HepG2 (cell line): ENCODE measurements around the gene DAAM1. TPM values are rescaled to one million over a fixed set of nuclear protein-coding genes. Genes with fewer than 3 reads are reported as not detected.

Experiments
- ATF2 ChIP-seq: sonication (generic); formaldehyde crosslinking; IDR thresholded peaks from 2 replicates; pipeline ENCODE4 v1.4.0; 2020; ENCODE audit warnings: missing genetic modification reagents
- ATF5 ChIP-seq: sonication (generic); formaldehyde crosslinking; IDR thresholded peaks from 2 replicates; pipeline ENCODE4 v1.4.0; 2020; ENCODE audit warnings: mild to moderate bottlenecking, low read depth, missing genetic modification reagents
- BHLHE40 ChIP-seq: IDR thresholded peaks from 2 replicates; pipeline ENCODE4 v1.6.1; 2011; ENCODE audit warnings: low read length, improper control_type of control experiment
- CERS6 ChIP-seq: sonication (generic); formaldehyde crosslinking; IDR thresholded peaks from 2 replicates; pipeline ENCODE4 v1.5.0; 2020; ENCODE audit warnings: missing genetic modification reagents
- CREB3 ChIP-seq: sonication (generic); formaldehyde crosslinking; IDR thresholded peaks from 2 replicates; pipeline ENCODE4 v1.5.0; 2020; ENCODE audit warnings: missing genetic modification reagents
- E2F1 ChIP-seq: sonication (generic); formaldehyde crosslinking; IDR thresholded peaks from 2 replicates; pipeline ENCODE4 v1.5.0; 2020; ENCODE audit warnings: missing genetic modification reagents
- HNF4A ChIP-seq: sonication (generic); formaldehyde crosslinking; IDR thresholded peaks from 2 replicates; pipeline ENCODE4 v1.4.0; 2020; ENCODE audit warnings: missing genetic modification reagents
- IKZF1 ChIP-seq: fragments of 450-650 bp; IDR thresholded peaks from 2 replicates; pipeline ENCODE4 v1.7.1; 2016
- JARID2 ChIP-seq: sonication (generic); formaldehyde crosslinking; IDR thresholded peaks from 2 replicates; pipeline ENCODE4 v1.8.1; 2023; ENCODE audit warnings: missing genetic modification reagents, inconsistent platforms; ENCODE audit not compliant: insufficient replicate concordance
- JUN ChIP-seq: sonication (generic); formaldehyde crosslinking; IDR thresholded peaks from 2 replicates; pipeline ENCODE4 v1.4.0; 2020; ENCODE audit warnings: mild to moderate bottlenecking, missing genetic modification reagents
- NCOR1 ChIP-seq: fragments of 200-600 bp; sonication (generic); IDR thresholded peaks from 2 replicates; pipeline ENCODE4 v1.7.0; 2017; ENCODE audit warnings: antibody characterized with exemption, low read length, borderline replicate concordance
- REL ChIP-seq: sonication (generic); formaldehyde crosslinking; conservative IDR thresholded peaks from 2 replicates; pipeline ENCODE4 v1.8.0; 2022; ENCODE audit warnings: mild to moderate bottlenecking, missing genetic modification reagents, moderate library complexity
- RFXANK ChIP-seq: IDR thresholded peaks from 2 replicates; pipeline ENCODE4 v1.6.1; 2016
- SMARCE1 ChIP-seq: fragments of 450-650 bp; IDR thresholded peaks from 2 replicates; pipeline ENCODE4 v1.6.1; 2017; ENCODE audit warnings: borderline replicate concordance
- SP4 ChIP-seq: sonication (generic); formaldehyde crosslinking; IDR thresholded peaks from 2 replicates; pipeline ENCODE4 v1.8.1; 2023; ENCODE audit warnings: mild to moderate bottlenecking, missing genetic modification reagents
- SRF ChIP-seq: IDR thresholded peaks from 2 replicates; pipeline ENCODE4 v1.6.1; 2011; ENCODE audit warnings: mild to moderate bottlenecking, low read depth, low read length, moderate library complexity
- ZBTB21 ChIP-seq: sonication (generic); formaldehyde crosslinking; IDR thresholded peaks from 2 replicates; pipeline ENCODE4 v1.4.0; 2020; ENCODE audit warnings: missing genetic modification reagents
- ZBTB7B ChIP-seq: sonication (generic); formaldehyde crosslinking; IDR thresholded peaks from 2 replicates; pipeline ENCODE4 v1.4.0; 2020; ENCODE audit warnings: missing genetic modification reagents
- ZNF138 ChIP-seq: sonication (generic); formaldehyde crosslinking; IDR thresholded peaks from 2 replicates; pipeline ENCODE4 v1.5.0; 2020; ENCODE audit warnings: mild to moderate bottlenecking, low read depth, missing genetic modification reagents
- ZNF251 ChIP-seq: sonication (generic); formaldehyde crosslinking; IDR thresholded peaks from 2 replicates; pipeline ENCODE4 v1.9.0; 2021; ENCODE audit warnings: mild to moderate bottlenecking, missing genetic modification reagents
- ZNF557 ChIP-seq: sonication (generic); formaldehyde crosslinking; IDR thresholded peaks from 2 replicates; pipeline ENCODE4 v1.4.0; 2020; ENCODE audit warnings: missing genetic modification reagents
- ZNF674 ChIP-seq: sonication (generic); formaldehyde crosslinking; IDR thresholded peaks from 2 replicates; pipeline ENCODE4 v1.5.0; 2020; ENCODE audit warnings: low read depth, mild to moderate bottlenecking, missing genetic modification reagents
- ZNF747 ChIP-seq: sonication (generic); formaldehyde crosslinking; IDR thresholded peaks from 2 replicates; pipeline ENCODE4 v1.8.1; 2023; ENCODE audit warnings: missing genetic modification reagents, mild to moderate bottlenecking, borderline replicate concordance
- ZNF749 ChIP-seq: sonication (generic); formaldehyde crosslinking; IDR thresholded peaks from 2 replicates; pipeline ENCODE4 v1.8.0; 2022; ENCODE audit warnings: mild to moderate bottlenecking, missing genetic modification reagents, moderate library complexity, borderline replicate concordance
- ZNF768 ChIP-seq: sonication (generic); formaldehyde crosslinking; IDR thresholded peaks from 2 replicates; pipeline ENCODE4 v1.4.0; 2020; ENCODE audit warnings: missing genetic modification reagents
- ZSCAN29 ChIP-seq: sonication (generic); formaldehyde crosslinking; conservative IDR thresholded peaks from 2 replicates; pipeline ENCODE4 v1.4.0; 2020; ENCODE audit warnings: mild to moderate bottlenecking, missing genetic modification reagents
- polyA plus RNA-seq, 8 experiments: library from polyadenylated mRNA; depleted of rRNA in 3 of 8; stranded (reverse) in 7 of 8; unstranded in 1 of 8; fragments of >200 nt; fragmentation: Illumina TruSeq in 4 of 8; extraction: Trizol in 4 of 8; gene quantifications; 2 replicates each; pipeline versions ENCODE4 v1.2.1 to v1.2.3, GENCODE V29; 2011 to 2016; ENCODE audit warnings: low read depth in 4 of 8, missing spikeins in 1 of 8, mixed read lengths in 1 of 8; ENCODE audit not compliant: insufficient read depth in 1 of 8
- total RNA-seq, 5 experiments: library from RNA; depleted of rRNA; stranded (reverse); fragments of >200 nt; fragmentation: Illumina TruSeq; extraction: Trizol; gene quantifications; 2 replicates each; pipeline ENCODE4 v1.2.3, GENCODE V29; 2016; ENCODE audit warnings: low read depth in 1 of 5

Gene DAAM1
- total and polyA plus RNA-seq, 2 of the 13 experiments (the other 11 are each of a cell fraction or from before 2014, with no cell fraction given) = 10.9 to 24.5 TPM

GRCh38 chr14:59301354-59301753, 112.9 kb downstream of the DAAM1 start (continued):
- no peak for TF ChIP-seq SMARCE1
- TF ChIP-seq BHLHE40 = no peak
- TF ChIP-seq SRF = no peak
- TF ChIP-seq HNF4A (CRISPR knock-in tag) = peak; percentile 64
- TF ChIP-seq JUN (CRISPR knock-in tag) = no peak
- TF ChIP-seq ATF2 = no peak
- no peak for TF ChIP-seq SP4
- no peak for TF ChIP-seq ZNF674 (CRISPR knock-in tag)
- TF ChIP-seq ZNF557 (CRISPR knock-in tag) = no peak
- TF ChIP-seq ZSCAN29 = no peak
- TF ChIP-seq NCOR1 = no peak
- no peak for TF ChIP-seq ZNF251 (CRISPR knock-in tag)
- TF ChIP-seq ZNF138 (CRISPR knock-in tag) = no peak
- no peak for TF ChIP-seq ZBTB7B
- no peak for TF ChIP-seq CERS6 (CRISPR knock-in tag)
- TF ChIP-seq E2F1 = no peak
- TF ChIP-seq ZBTB21 = no peak
- no peak for TF ChIP-seq ZNF747
- TF ChIP-seq ATF5 = no peak
- no peak for TF ChIP-seq ZNF768 (CRISPR knock-in tag)
- TF ChIP-seq REL (CRISPR knock-in tag) = no peak
- no peak for TF ChIP-seq IKZF1
- no peak for TF ChIP-seq CREB3 (CRISPR knock-in tag)
- TF ChIP-seq ZNF749 (CRISPR knock-in tag) = no peak
- TF ChIP-seq RFXANK (CRISPR knock-in tag) = no peak
- TF ChIP-seq JARID2 = no peak
